CD4-positive, alpha-beta T cell treated with Interleukin-6 at 100 ng/mL for 8 hours (primary cell): ENCODE measurements around the gene STK25.
"Not testable (repeated sequence)": the region's sequence is repeated elsewhere in the genome, so short reads cannot be mapped to it uniquely, and the experiment has no call there.

Experiments
- DNase-seq: peaks from one replicate; pipeline ENCODE4 v3.0.0-alpha.2; 2020; ENCODE audit warnings: mixed read lengths, low spot score

Gene STK25

GRCh38 chr2:241463276-241464135 is 44.9 kb downstream of the STK25 start:
- DNase-seq: no peak

- DNase-seq: no peak
Measured at GRCh38 chr2:241461693-241462677, 46.4 kb downstream of the STK25 start.

GRCh38 chr2:241460631-241461030 is 47.8 kb downstream of the STK25 start:
- DNase-seq: no peak

DNA sequence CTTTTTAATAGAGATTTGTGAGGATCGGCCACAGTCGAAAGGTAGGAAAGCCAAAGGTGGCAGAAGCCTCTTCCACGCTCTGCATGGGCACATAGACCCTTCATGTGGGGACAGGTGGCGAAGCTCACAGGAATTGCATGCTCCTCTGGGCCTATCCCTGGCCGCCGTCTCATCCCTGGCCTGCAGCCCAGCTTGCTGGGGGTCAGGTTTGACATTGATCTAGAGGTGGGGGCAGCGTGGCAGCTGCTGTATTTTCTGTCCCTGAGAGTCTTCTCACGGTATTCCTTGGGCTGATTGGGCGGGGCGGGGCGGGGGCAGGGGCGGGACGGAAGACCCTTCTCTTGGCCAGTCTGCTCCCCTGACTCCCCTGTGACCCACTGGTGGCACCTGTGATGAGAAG is 48.9 kb downstream of the STK25 start:
- DNase-seq: no peak

GRCh38 chr2:241458687-241459086 is 49.7 kb downstream of the STK25 start:
- DNase-seq: no peak

GRCh38 chr2:241456546-241456945 is 51.8 kb downstream of the STK25 start:
- DNase-seq: no peak

DNA sequence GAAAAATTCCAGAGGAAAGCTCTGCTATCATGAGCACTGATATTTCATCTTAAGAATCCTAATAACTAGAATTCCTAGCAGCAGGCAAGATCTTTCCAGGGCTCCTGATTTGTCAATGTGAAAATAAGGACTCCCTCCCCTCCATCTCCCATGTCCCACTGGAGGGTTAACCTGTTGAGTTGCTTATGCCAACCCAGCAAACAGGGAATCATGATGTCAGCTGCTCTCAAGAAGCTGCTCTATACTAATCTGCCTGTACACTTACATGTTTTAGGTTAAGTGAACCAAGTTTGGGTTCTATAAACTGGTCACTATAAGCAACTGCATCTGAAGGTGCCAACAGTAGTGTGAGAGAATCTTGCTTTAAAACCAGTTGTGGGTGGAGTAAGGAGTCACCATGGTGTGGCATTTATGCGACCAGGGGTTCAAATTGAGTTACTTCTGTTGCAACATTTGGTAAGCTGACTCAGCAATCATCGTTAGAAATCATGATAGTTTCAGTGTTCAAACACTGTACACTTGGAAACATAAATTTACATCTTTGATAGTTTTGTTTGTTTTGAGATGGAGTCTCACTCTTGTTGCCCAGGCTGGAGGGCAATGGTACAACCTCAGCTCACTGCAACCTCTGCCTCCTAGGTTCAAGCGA is 53.4 kb downstream of the STK25 start:
- DNase-seq: no peak

GRCh38 chr2:241453919-241454318 is 54.5 kb downstream of the STK25 start:
- DNase-seq: not testable (repeated sequence)

DNA sequence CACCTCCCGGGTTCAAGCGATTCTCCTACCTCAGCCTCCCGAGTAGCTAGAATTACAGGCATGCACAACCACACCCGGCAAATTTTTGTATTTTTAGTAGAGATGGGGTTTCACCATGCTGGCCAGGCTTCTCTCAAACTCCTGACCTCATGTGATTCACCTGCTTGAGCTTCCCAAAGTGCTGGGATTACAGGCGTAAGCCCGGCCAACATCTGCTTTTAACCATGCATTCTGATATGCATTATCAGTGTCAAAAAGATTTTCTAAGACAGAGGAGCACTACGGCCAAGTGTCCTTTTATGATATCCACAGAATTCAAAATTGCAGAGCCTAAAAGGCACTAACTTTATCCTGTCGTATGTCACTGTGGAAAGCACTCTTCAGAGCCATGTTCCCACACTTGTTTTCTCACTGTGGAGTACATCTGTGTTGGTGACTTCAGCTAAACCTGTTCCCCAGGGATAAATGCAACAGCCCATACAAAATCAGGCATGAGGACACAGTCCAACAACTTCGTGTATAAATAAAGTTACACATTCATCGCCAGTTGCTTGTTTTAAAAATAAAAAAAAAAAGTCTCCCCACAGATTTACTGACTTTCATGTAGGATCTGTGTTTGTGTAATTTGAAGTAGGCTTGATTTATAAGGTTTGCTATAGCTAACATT is 56.4 kb downstream of the STK25 start:
- no peak for DNase-seq

- not testable (repeated sequence) for DNase-seq
Measured at GRCh38 chr2:241450092-241450491, 58.3 kb downstream of the STK25 start.

DNA sequence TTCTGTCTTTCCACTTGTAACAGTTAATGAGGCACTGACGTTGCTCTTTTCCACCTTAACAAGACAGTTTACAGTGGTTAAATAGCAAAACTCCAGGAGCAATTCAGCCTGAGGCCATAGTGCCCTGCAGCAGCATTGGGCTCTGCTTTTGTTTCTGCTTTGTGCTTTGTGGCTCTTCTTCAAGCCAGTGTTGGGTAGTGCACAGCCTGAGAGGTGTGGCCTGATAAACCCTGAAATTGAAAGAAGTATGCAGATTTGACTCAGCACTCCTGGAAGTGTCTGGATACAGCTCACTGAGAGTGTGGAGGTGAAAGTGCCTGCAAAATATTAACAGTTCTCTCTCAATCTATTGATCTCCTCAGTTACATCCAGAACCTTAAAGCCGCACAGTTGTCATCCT is 63.0 kb downstream of the STK25 start:
- DNase-seq: no peak

- DNase-seq: peak; percentile 88
Measured at GRCh38 chr2:241443486-241444223, 64.7 kb downstream of the STK25 start.
